Gastrocnemius medialis (tissue), 4 donors: ENCODE results near the gene TMEM26.

Experiments used
- CTCF ChIP-seq, 5 experiments: fragments of 450-650 bp in 3 of 5; fragments of 200-600 bp in 2 of 5; sonication (generic) in 2 of 5; IDR thresholded peaks in 4 of 5; conservative IDR thresholded peaks in 1 of 5; 1 replicate in 4 of 5; 2 replicates in 1 of 5; pipeline ENCODE4 v1.5.1; 2016 to 2019; ENCODE audit warnings: antibody characterized with exemption in 5 of 5, mild to moderate bottlenecking in 3 of 5, moderate library complexity in 3 of 5
- POLR2A ChIP-seq, 2 donors: fragments of 450-650 bp; IDR thresholded peaks; one replicate each; pipeline ENCODE4 v1.6.1; 2017; ENCODE audit warnings: antibody characterized with exemption in 2 of 2, mild to moderate bottlenecking in 2 of 2, moderate library complexity in 2 of 2

- TF ChIP-seq CTCF (IDR thresholded peaks at IDR 0.05 in 4 of 5, conservative IDR thresholded peaks at IDR 0.05 in 1 of 5) (no peak), POLR2A (IDR thresholded peaks at IDR 0.05) (no peak)
Observed at GRCh38 chr10:61452151-61452651, 980 bp downstream of the TMEM26 start.
